Body of pancreas (tissue), 4 donors: ENCODE data around the gene MRPL22. TPM values are rescaled to one million over a fixed set of nuclear protein-coding genes. Genes with fewer than 3 reads are reported as not detected.
A peak's percentile ranks its signal among the peaks of the same experiment; 100 is the strongest.
"Not testable (repeated sequence)": the region's sequence is repeated elsewhere in the genome, so short reads cannot be mapped to it uniquely, and the experiment has no call there.

Experiments used
- ATAC-seq: fragments of 150-250 bp; one replicate; pipeline ENCODE4 v1.9.1; 2016
- DNase-seq, 4 donors: peaks; one replicate each; pipeline ENCODE4 v3.0.0-alpha.2; 2019
- H3K27ac ChIP-seq, 4 donors: fragments of 200-600 bp; sonication (generic); 1 replicate in 3 of 4; 2 replicates in 1 of 4; pipeline versions ENCODE4 v1.5.1 to v1.6.1; 2016 to 2019; ENCODE audit warnings: mild to moderate bottlenecking in 1 of 4, mixed read lengths in 1 of 4, moderate library complexity in 1 of 4
- H3K27me3 ChIP-seq, 2 donors: fragments of 200-600 bp; sonication (generic); one replicate each; pipeline ENCODE4 v1.6.0; 2016; ENCODE audit warnings: mild to moderate bottlenecking in 1 of 2
- H3K36me3 ChIP-seq, 2 donors: fragments of 200-600 bp; sonication (generic); replicated peaks in 1 of 2; 2 replicates each; pipeline ENCODE4 v1.5.1; 2016; ENCODE audit warnings: low read depth in 2 of 2; ENCODE audit not compliant: insufficient read depth in 1 of 2
- H3K4me1 ChIP-seq: fragments of 200-600 bp; sonication (generic); one replicate; pipeline ENCODE4 v1.6.0; 2016
- H3K4me3 ChIP-seq, 2 donors: fragments of 200-600 bp; sonication (generic); 1 replicate in 1 of 2; 2 replicates in 1 of 2; pipeline ENCODE4 v1.5.1; 2016 to 2019
- H3K9me3 ChIP-seq, 3 donors: fragments of 200-600 bp; sonication (generic); 1 replicate in 2 of 3; 2 replicates in 1 of 3; pipeline ENCODE4 v1.5.1; 2016
- CTCF ChIP-seq, 7 experiments: fragments of 450-650 bp in 4 of 7; fragments of 200-600 bp in 3 of 7; sonication (generic) in 3 of 7; IDR thresholded peaks; one replicate each; pipeline ENCODE4 v1.5.1; 2016 to 2019; ENCODE audit warnings: antibody characterized with exemption in 7 of 7
- POLR2A ChIP-seq, 3 donors: fragments of 450-650 bp; IDR thresholded peaks; one replicate each; pipeline ENCODE4 v1.6.1; 2016; ENCODE audit warnings: antibody characterized with exemption in 3 of 3, mild to moderate bottlenecking in 2 of 3
- WGBS, 2 donors: methylation state at CpG; one replicate each; pipeline ENCODE4 v1.1.5; 2017; 5-methylcytosine and 5-hydroxymethylcytosine counted together
- intact Hi-C: fragments of 100-400 bp; cut with DNase I; formaldehyde crosslinking; loops from one replicate; pipeline ENCODE4 v1.15.1; 2023
- total RNA-seq, 2 donors: library from RNA; depleted of rRNA; stranded (reverse); fragments of >200 nt; gene quantifications; one replicate each; pipeline ENCODE4 v1.1.0, GENCODE V29; 2016

MRPL22 gene
- total RNA-seq, 2 donors from 2014 or later = 3.9 to 18.5 TPM

DNA sequence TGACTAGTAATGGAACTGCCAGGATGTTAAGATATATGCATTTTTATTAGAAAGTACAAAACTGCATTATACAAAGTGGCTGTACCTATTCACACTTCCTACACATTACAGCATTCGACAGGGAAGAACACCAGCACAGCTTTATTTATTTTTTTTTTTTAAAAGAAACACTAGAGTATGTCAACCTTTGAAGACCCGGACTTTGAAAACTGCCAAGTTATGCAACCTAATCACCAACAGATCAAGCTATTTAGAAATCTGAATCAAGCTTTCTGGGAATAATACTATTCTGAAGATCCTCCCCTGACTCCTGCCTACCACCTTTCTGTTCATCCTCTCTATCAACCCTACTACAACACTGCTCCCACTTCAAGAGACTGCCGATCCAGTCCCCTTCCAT is 7.3 kb upstream of the MRPL22 start:
- ATAC-seq = no peak
- Histone ChIP-seq H3K4me1 (peaks cover 11% of the 10 kb centered on the region), H3K4me3 (no peak overlapping the region), H3K27ac (no peak overlapping the region), H3K36me3 (peaks cover 0 to 5% of the 10 kb centered on the region in 2 donors), H3K9me3 (no peaks in the 10 kb centered on the region), H3K27me3 (no peaks in the 10 kb centered on the region)
- TF ChIP-seq POLR2A (IDR thresholded peaks at IDR 0.05) (no peak), CTCF (IDR thresholded peaks at IDR 0.05) (no peak)
- intact Hi-C loops = no loop called here
- 81 to 88% methylated on average over 3 of the region's 3 CpGs for WGBS, 2 donors
- DNase-seq = no peak

DNA sequence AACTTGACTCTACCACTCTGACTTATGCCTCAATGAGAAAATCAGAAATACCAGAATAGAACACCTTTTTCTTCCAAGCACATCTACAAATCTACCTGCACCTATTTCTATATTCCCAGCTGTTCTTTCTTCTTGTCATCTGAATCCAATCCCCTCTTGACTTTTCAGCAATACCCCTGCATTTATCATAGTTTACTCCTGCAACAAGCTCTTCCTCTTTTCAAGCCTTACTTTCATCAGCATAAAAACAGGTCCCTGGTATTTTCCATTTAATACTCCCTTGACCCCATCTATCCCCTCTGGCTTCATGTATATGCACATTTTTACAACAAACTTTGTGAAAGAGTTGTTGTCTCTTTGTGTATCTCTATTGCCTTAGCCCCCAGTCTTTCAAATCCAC is 6.0 kb upstream of the MRPL22 start:
- no peak for ATAC-seq
- H3K27ac ChIP-seq = no peak overlapping the region
- peaks cover 11% of the 10 kb centered on the region for H3K4me1 ChIP-seq
- intact Hi-C loops = no loop called here
- H3K4me3 ChIP-seq = no peak overlapping the region
- H3K27me3 ChIP-seq = no peaks in the 10 kb centered on the region
- peaks cover 0 to 4% of the 10 kb centered on the region in 2 donors for H3K36me3 ChIP-seq
- H3K9me3 ChIP-seq = no peaks in the 10 kb centered on the region
- TF ChIP-seq CTCF (IDR thresholded peaks at IDR 0.05) = no peak
- TF ChIP-seq POLR2A (IDR thresholded peaks at IDR 0.05) = no peak
- DNase-seq = no peak

DNA sequence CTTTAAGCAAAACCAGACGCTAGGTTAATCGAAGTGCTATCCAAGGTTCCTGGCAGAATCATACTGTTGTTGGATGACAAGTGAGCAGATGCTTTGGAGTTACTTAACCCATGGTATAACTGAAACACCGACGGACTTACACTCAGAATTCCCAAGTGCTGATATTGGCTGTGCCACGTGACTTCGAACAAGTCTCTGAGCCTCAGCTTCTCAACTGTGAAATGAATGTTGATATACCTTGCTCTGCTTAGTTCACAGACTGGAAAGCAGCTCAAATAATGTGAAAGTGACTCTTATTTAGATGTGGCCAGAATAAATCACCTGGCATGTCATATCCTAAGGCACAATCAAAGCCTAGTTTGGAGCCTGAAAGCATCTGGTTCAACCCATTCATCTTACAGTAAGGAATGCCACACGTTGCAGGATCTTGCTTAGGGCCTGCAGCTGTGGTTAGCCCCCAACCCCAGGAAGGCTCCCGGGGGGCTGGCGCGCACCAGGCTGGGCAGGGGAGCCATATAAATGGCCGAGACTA is 3.6 kb upstream of the MRPL22 start:
- intact Hi-C loops = no loop called here
- DNase-seq = no peak
- H3K27me3 ChIP-seq = no peaks in the 10 kb centered on the region
- peak overlapping the region in 2 of 4 donors; percentile 56 for H3K27ac ChIP-seq
- TF ChIP-seq POLR2A (IDR thresholded peaks at IDR 0.05) (no peak), CTCF (IDR thresholded peaks at IDR 0.05) (no peak)
- no peaks in the 10 kb centered on the region for H3K36me3 ChIP-seq
- no peaks in the 10 kb centered on the region for H3K9me3 ChIP-seq
- ATAC-seq = no peak
- peak overlapping the region; percentile 44 to 78 for H3K4me3 ChIP-seq
- H3K4me1 ChIP-seq = peaks cover 21% of the 10 kb centered on the region
- 8 to 23% methylated on average over 6 to 11 of the region's 11 CpGs for whole genome bisulfite sequencing, 2 donors

DNA sequence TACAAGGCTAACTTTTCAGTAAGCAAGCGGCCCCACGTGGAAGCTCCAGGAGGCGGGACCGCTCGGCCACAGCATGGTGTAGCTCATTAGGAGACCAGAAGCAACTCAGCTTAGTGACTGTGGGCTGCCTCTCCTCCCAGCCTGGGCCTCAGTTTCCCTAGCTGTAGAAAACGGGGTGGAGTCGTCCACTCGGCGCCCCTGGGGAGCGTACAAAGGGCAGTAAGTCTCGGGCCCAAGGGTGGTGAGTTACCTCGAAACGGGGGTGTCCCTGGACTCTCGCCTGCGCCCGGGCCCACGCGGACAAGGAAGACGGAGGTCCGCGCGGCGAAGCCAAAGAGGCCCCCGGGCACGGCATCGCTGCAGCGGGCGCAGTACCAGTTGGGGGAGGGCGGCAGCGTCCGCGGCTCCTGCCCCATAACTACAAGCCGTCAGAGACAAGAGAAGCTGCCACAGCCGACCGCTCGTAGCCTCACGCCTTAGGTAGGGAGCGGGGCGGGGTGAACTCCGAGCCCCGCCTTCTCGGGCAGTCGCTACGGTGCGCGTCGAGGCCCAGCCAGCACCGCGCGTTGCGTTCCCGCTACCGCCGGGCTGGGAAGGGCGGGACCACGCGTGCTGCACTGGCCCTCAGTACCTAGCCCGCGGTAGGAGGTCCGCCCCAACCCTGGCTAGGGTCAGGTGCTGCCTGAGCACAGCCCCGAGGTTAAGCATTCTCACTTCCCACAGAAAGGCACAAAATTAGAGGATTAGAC is 3.0 kb upstream of the MRPL22 start, which contains the start of gene GEMIN5:
GEMIN5 (minus strand) TSS at position 494 of the 749 bp plus-strand sequence; CDS start at position 416, 78 bp downstream.
- intact Hi-C loops = no loop called here
- peak within 1 kb of the TSS; percentile 7 to 64 (median 56) for H3K27ac ChIP-seq
- 0% methylated on average over 23 to 41 of the region's 61 CpGs for WGBS, 2 donors

DNA sequence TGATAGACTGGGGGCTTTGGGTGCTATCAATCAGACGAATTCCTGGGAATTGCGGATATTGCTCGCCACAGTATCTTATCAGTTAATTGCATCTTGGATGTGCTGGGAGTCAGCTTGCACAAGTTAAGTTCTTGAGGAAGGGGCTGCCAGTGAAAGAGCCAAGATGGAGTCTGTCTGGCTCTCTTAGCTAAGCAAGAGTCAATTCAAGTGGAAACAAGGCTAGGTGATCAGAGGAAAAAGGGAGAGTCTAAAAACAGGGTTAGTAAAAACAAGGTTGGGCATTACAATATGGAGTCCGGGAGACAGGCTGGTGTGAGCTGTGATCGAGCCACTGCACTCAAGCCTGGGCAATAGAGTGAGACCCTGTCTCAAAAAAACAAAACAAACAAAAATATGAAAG is 1.5 kb upstream of the MRPL22 start:
- H3K4me3 ChIP-seq, H3K27me3 ChIP-seq, DNase-seq, intact Hi-C loops, H3K36me3 ChIP-seq, H3K9me3 ChIP-seq, H3K27ac ChIP-seq, ATAC-seq: not testable (repeated sequence)
- WGBS, 2 donors = 71 to 72% methylated on average over 5 of the region's 5 CpGs
- peaks cover 31% of the 10 kb centered on the region for H3K4me1 ChIP-seq

More for the DNA sequence above, 3.0 kb upstream of the MRPL22 start, which contains the start of gene GEMIN5:
- H3K4me3 ChIP-seq = peak within 1 kb of the TSS; percentile 44 to 78
- peak; percentile 84 to 89 (median 85) for DNase-seq
- H3K36me3 ChIP-seq = no peaks in the 10 kb centered on the region
- TF ChIP-seq POLR2A (IDR thresholded peaks at IDR 0.05) (peak; percentile 17 to 66 (median 55)), CTCF (IDR thresholded peaks at IDR 0.05) (peak in 1 of 7 experiments; percentile 8)
- peak; percentile 93 for ATAC-seq
- H3K9me3 ChIP-seq = no peaks in the 10 kb centered on the region
- H3K27me3 ChIP-seq = no peaks in the 10 kb centered on the region
- H3K4me1 ChIP-seq = peaks cover 27% of the 10 kb centered on the region
